Activated CD8-positive, alpha-beta memory T cell treated with anti-CD3 and anti-CD28 coated beads for 36 hours (primary cell): ENCODE measurements around the gene FOLR3. TPM values are rescaled to one million over a fixed set of nuclear protein-coding genes. Genes with fewer than 3 reads are reported as not detected.
"Not testable (repeated sequence)": the region's sequence is repeated elsewhere in the genome, so short reads cannot be mapped to it uniquely, and the experiment has no call there.

Experiments used
- CTCF ChIA-PET: fragments of 350-600 bp; sonication (Branson Sonifier 250); formaldehyde crosslinking; loops from one replicate; lab custom pipeline; 2021; ENCODE audit warnings: antibody characterized with exemption; lab: Charles Lee
- POLR2A ChIA-PET: fragments of 350-600 bp; sonication (Branson Sonifier 250); formaldehyde crosslinking; loops from one replicate; lab custom pipeline; 2021; ENCODE audit warnings: antibody characterized with exemption; lab: Charles Lee
- total RNA-seq, 2 experiments: library from RNA; stranded (reverse); gene quantifications; one replicate each; pipeline ENCODE4 v1.2.3, GENCODE V29; 2021

Gene FOLR3
- total RNA-seq, 2 experiments from 2014 or later = not detected

GRCh38 chr11:72180892-72181552 lies 45.5 kb downstream of the FOLR3 start:
- CTCF ChIA-PET, POLR2A ChIA-PET: not testable (repeated sequence)

- POLR2A ChIA-PET, CTCF ChIA-PET: not testable (repeated sequence)
Measured at GRCh38 chr11:72181553-72181958, 46.0 kb downstream of the FOLR3 start.

GRCh38 chr11:72188267-72188666 lies 52.7 kb downstream of the FOLR3 start:
- ChIA-PET CTCF (interaction anchor here (0.9 kb wide), 1 partner anchor 242 kb away, joined by 3 read pairs; no protein-coding TSS in a partner anchor), POLR2A (no interaction called here)

Other genes with a start within 250 kb of the FOLR3 start
- gene XNDC1N, start 207.1 kb upstream of the FOLR3 start, total RNA-seq = 10 to 100 TPM; 12.1 to 15.0 TPM
- 10 to 100 TPM; 48.1 to 50.7 TPM for gene RNF121, start 206.7 kb upstream of the FOLR3 start, total RNA-seq
- gene IL18BP, start 136.8 kb upstream of the FOLR3 start, total RNA-seq = 1 to 10 TPM; 6.6 to 7.9 TPM
- gene NUMA1, start 55.2 kb upstream of the FOLR3 start, total RNA-seq = 100 to 1,000 TPM; 103 to 110 TPM
- gene LRRC51, start 54.9 kb upstream of the FOLR3 start, total RNA-seq = 10 to 100 TPM in 1 of 2 experiments, 1 to 10 TPM in 1; 9.6 to 11.3 TPM
- 10 to 100 TPM; 66.9 to 77.0 TPM for gene LAMTOR1, start 32.4 kb upstream of the FOLR3 start, total RNA-seq
- not detected for gene TOMT, start 29.8 kb upstream of the FOLR3 start, total RNA-seq
- 10 to 100 TPM; 53.5 to 59.4 TPM for gene ANAPC15, start 23.0 kb upstream of the FOLR3 start, total RNA-seq
- gene FOLR1, start 56.4 kb downstream of the FOLR3 start, total RNA-seq = not detected
- not detected for gene FOLR2, start 81.1 kb downstream of the FOLR3 start, total RNA-seq
- gene INPPL1, start 89.0 kb downstream of the FOLR3 start, total RNA-seq = 100 to 1,000 TPM in 1 of 2 experiments, 10 to 100 TPM in 1; 93.9 to 104 TPM
- gene PHOX2A, start 108.5 kb downstream of the FOLR3 start, total RNA-seq = not detected